ENCODE data around the gene GLT6D1.

The GLT6D1 gene

GRCh38 chr9:135616619-135617537, 22.5 kb downstream of the GLT6D1 start:
- no peak overlapping the region for H3K4me3 ChIP-seq (ENCODE audit: low read length)
- TF ChIP-seq, protein P1, sequence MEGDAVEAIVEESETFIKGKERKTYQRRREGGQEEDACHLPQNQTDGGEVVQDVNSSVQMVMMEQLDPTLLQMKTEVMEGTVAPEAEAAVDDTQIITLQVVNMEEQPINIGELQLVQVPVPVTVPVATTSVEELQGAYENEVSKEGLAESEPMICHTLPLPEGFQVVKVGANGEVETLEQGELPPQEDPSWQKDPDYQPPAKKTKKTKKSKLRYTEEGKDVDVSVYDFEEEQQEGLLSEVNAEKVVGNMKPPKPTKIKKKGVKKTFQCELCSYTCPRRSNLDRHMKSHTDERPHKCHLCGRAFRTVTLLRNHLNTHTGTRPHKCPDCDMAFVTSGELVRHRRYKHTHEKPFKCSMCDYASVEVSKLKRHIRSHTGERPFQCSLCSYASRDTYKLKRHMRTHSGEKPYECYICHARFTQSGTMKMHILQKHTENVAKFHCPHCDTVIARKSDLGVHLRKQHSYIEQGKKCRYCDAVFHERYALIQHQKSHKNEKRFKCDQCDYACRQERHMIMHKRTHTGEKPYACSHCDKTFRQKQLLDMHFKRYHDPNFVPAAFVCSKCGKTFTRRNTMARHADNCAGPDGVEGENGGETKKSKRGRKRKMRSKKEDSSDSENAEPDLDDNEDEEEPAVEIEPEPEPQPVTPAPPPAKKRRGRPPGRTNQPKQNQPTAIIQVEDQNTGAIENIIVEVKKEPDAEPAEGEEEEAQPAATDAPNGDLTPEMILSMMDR (conservative IDR thresholded peaks at IDR 0.05; ENCODE audit: low read depth, low read length) = no peak
- no peak for DNase-seq (ENCODE audit: low read depth)

- TF ChIP-seq, protein P1 (conservative IDR thresholded peaks at IDR 0.05; ENCODE audit: low read depth, low read length) = no peak
- no peak overlapping the region for H3K4me3 ChIP-seq (ENCODE audit: low read length)
- no peak for DNase-seq (ENCODE audit: low read depth)
Measured at GRCh38 chr9:135615666-135616618, 23.4 kb downstream of the GLT6D1 start.

GRCh38 chr9:135614821-135615665, 24.3 kb downstream of the GLT6D1 start:
- TF ChIP-seq, protein P1 (conservative IDR thresholded peaks at IDR 0.05; ENCODE audit: low read depth, low read length) = no peak
- DNase-seq (ENCODE audit: low read depth) = no peak
- H3K4me3 ChIP-seq (ENCODE audit: low read length) = no peak overlapping the region

DNA sequence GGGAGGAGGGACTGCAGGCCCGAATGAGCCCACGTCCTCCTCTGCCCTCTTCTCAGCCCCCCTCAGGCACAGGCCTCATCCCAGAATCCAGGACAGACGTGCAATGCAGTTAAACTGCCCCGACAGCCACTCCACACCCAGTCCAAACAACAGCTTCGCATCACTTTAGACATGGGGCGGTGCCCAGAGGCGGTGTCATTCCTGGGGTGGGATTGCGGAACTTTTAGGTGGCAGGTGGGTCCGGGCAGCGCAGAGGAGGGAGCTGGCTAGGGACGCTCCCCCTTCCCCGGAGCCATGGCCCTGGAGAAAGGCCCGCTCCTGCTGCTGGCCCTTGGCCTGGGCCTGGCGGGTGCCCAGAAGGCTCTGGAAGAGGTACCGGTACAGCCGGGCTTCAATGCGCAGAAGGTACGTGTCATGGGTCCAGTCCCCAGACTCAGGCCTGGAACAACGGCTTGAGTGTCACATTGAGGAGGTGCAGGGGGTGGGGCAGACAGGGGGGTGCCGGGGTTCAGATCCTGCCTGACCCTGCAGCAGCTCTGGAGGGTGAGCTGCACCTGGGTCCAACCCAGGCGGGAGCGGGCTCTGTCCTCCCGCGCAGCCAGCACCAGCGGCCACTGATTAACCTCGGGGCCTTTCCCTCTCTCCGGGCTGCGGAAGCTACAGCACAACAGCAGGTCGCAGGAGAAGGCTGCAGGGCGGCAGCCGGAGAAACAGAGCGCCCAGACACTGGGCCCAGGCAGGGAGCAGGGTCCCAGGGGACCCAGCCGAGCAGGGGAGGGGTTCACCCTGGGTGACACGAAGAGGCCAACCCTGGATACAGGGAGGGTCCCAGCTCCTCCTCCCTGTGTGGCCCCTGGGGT, 25.2 kb downstream of the GLT6D1 start:
- H3K4me3 ChIP-seq (ENCODE audit: low read length) = no peak overlapping the region
- DNase-seq (ENCODE audit: low read depth) = no peak
- TF ChIP-seq, protein P1 (conservative IDR thresholded peaks at IDR 0.05; ENCODE audit: low read depth, low read length) = no peak

DNA sequence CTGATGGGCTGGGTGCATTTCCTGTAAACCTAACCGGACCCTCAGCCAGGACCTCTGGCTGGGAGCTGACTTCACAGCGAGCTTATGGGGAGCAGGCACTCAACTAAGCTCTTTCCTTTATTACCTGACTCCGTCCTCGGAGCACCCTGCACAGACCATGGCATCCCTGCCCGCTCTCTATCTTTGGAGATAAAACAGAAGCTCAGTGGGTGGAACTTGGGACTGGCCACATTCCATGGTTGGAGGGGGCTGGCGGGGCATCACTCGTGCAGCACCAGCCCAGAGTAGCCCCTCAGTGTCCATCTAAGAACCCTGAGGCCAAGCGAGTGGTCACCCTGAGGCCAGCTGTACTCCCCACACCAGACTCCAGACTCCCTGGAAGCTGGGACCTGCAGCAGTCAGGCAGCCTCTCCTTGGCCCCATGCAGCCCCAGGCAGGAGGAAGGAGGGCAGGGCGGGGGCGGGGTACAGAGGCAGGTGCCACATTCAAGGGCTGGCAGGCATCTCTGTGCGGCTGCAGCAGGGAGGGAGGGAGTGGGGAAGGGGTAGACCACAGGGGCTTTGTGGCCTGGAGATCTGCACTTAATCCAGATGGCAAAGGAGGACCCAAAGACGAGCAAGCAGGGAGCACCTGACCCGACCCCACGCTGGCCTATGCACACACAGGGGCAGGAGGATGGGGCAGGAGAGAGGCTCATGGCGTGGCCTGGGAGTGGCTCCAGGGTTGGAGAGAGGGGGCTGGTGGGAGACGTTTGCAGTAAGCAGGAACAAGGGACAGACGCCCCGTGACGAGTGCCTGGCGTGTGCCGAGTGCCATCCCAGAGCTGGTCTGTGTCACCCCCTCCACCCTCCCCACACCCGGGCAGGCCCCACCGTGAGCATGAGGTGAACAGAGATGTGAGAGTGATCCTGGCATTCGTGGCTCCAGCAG, 26.1 kb downstream of the GLT6D1 start:
- TF ChIP-seq, protein P1 (conservative IDR thresholded peaks at IDR 0.05; ENCODE audit: low read depth, low read length) = no peak
- no peak for DNase-seq (ENCODE audit: low read depth)
- H3K4me3 ChIP-seq (ENCODE audit: low read length) = no peak overlapping the region

All from retinal pigment epithelial cell (primary cell).